Stimulated activated CD4-positive, alpha-beta T cell treated with anti-CD3 and anti-CD28 coated beads, Interleukin-1b, Interleukin-23, amount 100 ng/mL, for 24 hours (primary cell): ENCODE measurements around the gene CIBAR2.

ENCODE experiments used
- DNase-seq, 4 experiments: peaks; one replicate each; pipeline ENCODE4 v3.0.0-alpha.2; 2020; ENCODE audit warnings: low read depth in 4 of 4, low spot score in 1 of 4

Gene CIBAR2

DNA sequence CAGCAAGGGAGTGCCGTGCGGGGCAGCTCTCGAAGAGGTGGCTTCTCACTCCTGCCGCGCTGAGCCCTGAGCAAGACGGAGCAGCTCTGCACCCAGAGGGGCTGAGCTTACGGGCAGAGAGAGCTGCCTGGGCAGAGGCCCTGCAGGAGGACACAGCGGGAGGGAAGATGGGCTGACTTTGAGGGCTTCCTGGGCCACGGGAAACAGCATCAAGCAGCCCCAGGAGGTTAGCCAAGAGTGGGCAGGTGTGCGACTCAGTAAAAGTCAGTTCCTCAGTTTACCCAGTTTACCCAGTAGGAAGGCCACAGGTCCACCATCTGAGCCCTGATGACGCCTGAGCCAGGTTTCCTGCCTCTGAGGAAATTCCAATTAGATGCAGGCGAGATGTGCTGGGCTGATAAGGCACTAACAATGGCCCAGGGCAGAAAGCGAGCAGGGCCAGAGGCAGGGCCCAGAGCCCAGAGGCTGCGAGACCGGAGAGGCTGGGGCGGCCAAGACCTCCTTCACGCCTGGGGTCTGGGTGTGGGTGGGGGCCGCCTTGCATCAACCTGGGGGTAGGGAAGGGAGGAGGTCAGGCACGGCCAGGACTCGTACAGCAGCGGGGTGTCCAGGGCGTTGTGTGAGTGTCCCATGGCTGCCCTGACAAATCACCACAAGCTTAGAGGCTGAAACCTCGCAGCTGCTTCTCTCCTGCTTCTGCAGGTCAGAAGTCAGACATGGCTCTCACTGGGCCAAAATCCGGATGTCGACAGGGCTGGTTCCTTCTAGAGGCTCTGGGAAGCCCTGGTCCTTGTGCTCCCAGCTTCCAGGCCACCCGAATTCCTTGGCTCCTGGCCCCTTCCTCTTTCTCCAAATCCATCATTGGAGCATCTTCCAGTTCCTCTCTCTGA, 32.0 kb upstream of the CIBAR2 start:
- DNase-seq, result no peak

DNA sequence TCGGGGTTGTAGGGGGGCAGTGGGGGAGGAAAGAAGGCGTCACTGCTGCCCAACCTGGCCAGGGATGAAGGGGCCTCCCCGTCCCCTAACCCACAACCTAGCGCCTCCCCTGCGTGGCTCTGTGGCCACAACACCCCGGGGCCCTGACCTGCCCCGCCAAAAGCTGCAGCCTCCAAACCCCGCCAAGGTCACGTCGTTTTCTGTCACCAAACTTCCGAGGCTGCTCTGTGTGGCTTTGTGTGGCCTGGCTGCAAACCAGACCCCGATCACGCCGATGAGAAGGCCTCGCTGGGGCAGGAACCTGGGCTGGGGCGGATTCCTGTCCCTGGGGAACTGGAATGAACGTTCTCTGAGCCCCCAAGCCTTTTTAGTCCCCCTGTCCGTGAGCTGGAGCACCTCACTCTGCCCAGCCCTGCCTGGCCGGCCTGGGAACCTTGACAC, 30.5 kb upstream of the CIBAR2 start:
- no peak for DNase-seq

DNA sequence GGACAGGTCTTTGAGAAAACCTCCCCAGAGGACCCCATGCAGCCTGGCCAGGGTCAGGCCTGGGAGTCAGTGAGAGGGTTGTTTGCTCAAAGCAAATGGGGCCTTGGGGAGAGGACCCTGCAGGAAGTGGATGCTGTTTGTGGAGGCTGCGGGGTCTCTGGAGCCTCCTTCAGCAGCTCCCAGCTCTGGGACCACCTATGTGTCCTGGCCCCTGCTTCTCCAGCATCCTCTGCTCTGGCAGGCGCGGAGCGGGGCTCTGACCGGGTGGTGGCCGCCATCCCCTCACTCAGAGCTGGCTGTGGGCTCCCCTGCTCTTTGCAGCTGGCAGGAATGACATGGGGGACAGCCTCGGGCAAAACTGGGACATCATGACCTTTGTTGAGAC, 29.8 kb upstream of the CIBAR2 start:
- DNase-seq, result no peak

- no peak for DNase-seq
Measured at GRCh38 chr16:85141491-85142128, 29.3 kb upstream of the CIBAR2 start.

GRCh38 chr16:85140455-85141012, 28.3 kb upstream of the CIBAR2 start:
- DNase-seq, result no peak

GRCh38 chr16:85139881-85140339, 27.6 kb upstream of the CIBAR2 start:
- DNase-seq, result no peak

DNA sequence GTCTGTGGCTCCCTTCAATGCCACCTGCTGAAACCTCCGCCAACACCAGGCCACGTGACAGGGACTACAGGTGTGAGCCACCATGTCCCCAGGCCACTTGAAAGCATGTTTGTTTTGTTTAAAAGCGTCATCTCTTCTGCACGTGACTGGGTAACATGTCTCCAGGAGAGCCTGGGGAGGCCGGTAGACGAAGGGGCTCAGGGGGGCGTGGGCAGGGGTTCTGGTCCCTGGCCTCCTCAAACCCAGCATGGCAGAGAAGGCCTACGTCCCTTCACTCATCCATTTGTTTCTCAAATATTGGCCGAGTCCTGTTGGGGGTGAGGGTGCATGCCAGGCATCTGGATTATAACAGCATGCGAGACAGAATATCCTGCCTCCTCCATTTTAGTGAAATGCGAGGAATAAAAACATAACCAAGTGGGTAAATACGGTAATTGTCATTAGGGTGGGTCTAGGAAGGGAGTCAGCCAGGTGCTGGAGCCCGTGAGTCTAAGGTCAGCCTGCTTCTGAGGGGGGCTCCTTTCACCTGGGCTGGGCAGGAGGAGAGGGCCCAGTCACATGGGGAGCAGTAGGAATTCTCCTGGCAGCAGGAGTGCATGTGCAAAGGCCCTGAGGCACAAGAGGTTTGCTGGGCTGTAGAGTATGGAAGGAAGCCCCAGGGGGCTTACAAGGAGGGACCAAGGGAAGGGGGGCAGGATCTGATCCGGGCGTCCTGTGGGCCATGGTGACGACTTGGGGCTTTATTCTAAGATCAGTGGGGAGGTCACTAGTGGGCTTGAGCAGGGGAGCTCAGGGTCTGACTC, 26.8 kb upstream of the CIBAR2 start:
- DNase-seq, result no peak

GRCh38 chr16:85138073-85138824, 26.0 kb upstream of the CIBAR2 start:
- DNase-seq, result no peak

- DNase-seq, result no peak
Measured at GRCh38 chr16:85137323-85138072, 25.2 kb upstream of the CIBAR2 start.

- no peak for DNase-seq
Measured at GRCh38 chr16:85136702-85137322, 24.5 kb upstream of the CIBAR2 start.

- no peak for DNase-seq
Measured at GRCh38 chr16:85136213-85136701, 24.0 kb upstream of the CIBAR2 start.

DNA sequence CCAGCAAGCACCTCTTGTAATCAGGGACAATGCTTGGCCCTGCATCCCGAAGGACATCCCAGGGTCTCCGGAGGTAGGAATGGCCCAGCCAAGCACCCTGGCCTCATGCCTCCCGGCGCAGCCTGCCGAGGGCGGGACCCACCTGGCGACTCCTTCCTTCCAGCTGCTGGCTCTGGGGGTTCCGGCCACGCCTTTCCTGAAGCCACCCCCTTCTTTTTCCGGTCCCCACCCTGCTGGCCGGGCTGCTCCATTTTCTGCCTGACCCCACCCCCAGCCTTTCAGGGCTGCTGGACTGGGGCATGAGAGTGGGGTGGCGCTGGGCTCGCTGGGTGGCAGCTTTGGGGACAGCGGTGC, 22.5 kb upstream of the CIBAR2 start:
- no peak for DNase-seq

DNA sequence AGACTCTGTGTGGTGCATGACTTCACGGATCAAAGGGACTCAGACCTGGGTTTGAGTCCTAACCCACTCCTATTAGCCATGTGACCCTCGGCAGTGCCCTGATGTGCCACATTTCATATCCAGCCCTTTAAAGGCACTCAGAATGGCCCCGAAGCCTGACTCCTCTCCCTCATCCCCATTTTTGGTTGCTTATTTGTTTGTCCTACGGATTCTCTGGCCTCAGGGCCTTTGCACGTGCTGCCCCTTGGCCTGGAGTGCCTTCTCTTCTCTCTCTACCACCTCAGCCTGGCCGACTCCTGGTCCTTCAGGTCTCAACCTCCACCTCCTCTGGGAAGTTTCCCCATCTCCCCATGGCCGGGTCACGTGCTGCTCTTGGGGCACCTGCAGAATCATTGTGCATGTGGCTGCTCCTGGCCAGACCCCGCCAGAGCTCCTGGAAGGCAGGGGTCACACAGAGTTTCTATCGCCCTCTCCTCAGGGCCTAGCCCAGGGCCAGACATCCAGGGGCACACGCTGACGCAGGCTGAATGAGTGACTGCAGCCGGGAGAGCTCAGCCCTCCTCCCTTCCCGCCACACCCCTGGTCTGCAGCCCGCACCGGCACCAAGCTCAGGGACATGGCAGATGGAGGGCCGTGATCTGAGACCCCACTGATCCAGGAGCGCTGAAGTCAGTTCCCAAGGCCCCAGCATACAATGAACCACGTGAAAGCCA, 22.0 kb upstream of the CIBAR2 start:
- no peak for DNase-seq

GRCh38 chr16:85133290-85133599, 21.0 kb upstream of the CIBAR2 start:
- DNase-seq, result no peak

DNA sequence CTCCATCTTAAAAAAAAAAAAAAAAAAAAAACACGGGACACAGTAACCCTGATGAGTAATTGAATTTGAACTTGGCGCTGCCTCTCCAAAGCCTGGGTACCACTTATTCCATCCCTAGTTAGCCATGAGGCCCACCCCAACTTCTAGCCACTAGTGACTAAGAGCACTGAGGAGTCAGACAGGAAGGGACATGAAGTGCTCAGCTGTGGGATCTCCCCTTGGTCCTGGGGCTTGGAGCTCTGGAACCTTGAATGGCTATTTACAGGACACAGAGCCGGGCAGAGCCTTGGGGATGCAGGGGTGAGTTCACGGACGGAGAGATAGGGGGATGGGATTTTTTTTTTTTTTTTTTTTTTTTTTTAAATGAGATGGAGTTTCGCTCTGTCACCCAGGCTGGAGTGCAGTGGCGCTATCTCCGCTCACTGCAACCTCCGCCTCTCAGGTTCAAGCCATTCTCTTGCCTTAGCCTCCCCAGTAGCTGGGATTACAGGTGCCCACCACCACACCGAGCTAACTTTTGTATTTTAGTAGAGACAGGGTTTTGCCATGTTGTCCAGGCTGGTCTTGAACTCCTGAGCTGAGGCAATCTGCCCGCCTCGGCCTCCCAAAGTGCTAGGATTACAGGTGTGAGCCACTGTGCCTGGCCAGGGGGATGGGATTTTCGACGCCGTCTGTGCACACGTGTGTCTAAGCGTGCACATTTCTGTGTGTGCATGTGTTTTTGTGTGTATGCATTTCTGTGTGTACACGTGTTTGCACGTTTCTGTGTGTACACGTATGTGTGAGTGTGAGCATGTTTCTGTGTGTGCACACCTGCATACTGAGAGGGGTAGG, 20.4 kb upstream of the CIBAR2 start:
- no peak for DNase-seq

GRCh38 chr16:85130705-85131028, 18.4 kb upstream of the CIBAR2 start:
- no peak for DNase-seq

- no peak for DNase-seq
Measured at GRCh38 chr16:85129876-85130704, 17.8 kb upstream of the CIBAR2 start.
